ENCODE measurements around the gene VWA5A.
"Not testable (repeated sequence)": the region's sequence is repeated elsewhere in the genome, so short reads cannot be mapped to it uniquely, and the experiment has no call there.

Gene VWA5A

GRCh38 chr11:124170315-124170714 lies 55.1 kb downstream of the VWA5A start:
- not testable (repeated sequence) for DNase-seq

GRCh38 chr11:124170801-124171586 lies 55.7 kb downstream of the VWA5A start:
- no peak for DNase-seq

- DNase-seq: no peak
Measured at GRCh38 chr11:124172101-124172500, 56.9 kb downstream of the VWA5A start.

GRCh38 chr11:124172599-124172998 lies 57.3 kb downstream of the VWA5A start:
- no peak for DNase-seq

GRCh38 chr11:124174001-124174583 lies 58.8 kb downstream of the VWA5A start:
- no peak for DNase-seq

GRCh38 chr11:124176925-124177715 lies 61.9 kb downstream of the VWA5A start:
- no peak for DNase-seq

- DNase-seq: no peak
Measured at GRCh38 chr11:124179310-124179709, 64.1 kb downstream of the VWA5A start.

GRCh38 chr11:124183068-124183467 lies 67.8 kb downstream of the VWA5A start, which contains the start of gene OR10D3:
Gene OR10D3 (plus strand): TSS chr11:124183345. CDS start chr11:124185270, 1,925 bp downstream.
- DNase-seq: no peak

GRCh38 chr11:124190298-124191139 lies 75.3 kb downstream of the VWA5A start:
- DNase-seq: no peak

- DNase-seq: no peak
Measured at GRCh38 chr11:124193221-124194010, 78.2 kb downstream of the VWA5A start.

GRCh38 chr11:124194293-124195188 lies 79.3 kb downstream of the VWA5A start:
- DNase-seq: no peak

- DNase-seq: peak; percentile 19
Measured at GRCh38 chr11:124195189-124195734, 80.0 kb downstream of the VWA5A start.

Measured in effector CD4-positive, alpha-beta T cell (primary cell).